ENCODE data around the gene ZBTB7C.

Gene ZBTB7C

DNA sequence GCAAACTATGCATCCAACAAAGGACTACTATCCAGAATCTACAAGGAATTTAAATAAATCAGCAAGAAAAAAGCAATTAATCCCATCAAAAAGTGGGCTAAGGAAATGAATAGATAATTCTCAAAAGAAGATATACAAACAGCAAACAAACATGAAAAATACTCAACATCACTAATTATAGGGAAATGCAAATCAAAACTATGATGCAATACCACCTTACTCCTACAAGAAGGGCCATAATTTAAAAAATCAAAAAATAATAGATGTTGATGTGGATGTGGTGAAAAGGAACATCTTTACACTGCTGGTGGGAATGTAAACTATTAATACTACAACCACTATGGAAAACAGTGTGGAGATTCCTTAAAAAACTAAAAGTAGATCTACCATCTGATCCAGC is 164.7 kb downstream of the ZBTB7C start:
- no peak for DNase-seq

DNA sequence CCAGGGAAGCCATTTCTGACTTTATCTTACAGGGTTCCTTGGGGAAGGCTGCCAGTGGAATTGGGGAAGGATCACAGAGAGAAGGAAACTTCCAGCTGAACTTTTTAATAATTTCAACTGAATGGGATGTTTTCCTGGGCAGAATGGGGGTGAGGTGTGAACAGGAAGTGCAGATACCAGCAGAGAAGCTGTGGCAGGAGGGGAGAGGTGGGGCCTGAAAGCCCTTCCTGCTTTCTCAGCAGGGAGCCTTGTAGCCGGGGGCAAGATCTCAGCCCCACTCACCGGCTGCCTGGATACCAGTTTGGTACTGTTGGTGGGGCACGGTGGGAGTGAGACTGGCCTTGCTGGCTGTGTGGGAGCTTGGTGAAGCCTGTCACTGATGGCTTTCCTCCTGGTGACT is 170.5 kb downstream of the ZBTB7C start:
- no peak for DNase-seq

DNA sequence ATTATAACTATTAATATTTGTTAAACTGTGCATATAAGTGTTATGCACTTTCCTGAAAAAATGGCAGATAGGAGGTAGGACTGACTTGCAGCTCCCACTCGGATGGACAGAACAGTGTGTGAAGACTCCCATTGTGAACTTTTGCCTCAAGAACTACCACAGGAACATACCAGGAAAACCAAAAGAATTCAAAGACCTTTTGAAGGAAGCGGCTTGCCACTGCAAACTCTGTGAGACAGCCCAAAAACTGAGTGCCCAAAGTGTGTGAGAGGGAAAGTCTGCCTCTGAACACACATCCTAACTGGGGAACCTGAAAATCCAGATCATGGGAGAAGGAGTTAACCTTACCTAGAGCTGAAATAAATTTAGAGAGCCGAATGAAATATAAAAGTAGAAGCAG is 171.0 kb downstream of the ZBTB7C start:
- DNase-seq = no peak

DNA sequence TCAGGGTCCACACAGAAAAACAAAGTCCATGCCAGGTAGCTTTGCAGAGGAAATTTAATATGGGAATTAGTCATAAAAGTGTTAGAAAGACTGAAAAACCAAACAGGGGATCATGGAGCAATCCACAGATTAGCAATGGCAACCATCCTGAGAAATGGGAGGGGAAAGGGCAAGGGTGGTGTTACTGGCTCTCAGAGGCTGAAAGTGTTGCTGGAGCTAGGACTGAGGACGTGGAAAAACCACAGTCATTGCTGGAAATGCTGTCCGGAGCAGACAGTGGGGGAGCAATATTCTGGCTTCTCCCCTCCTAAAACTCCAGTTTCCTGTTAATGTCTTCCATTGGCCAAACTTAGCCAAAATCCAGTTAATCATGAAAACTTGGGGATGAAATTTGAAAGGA is 172.4 kb downstream of the ZBTB7C start:
- no peak for DNase-seq

DNA sequence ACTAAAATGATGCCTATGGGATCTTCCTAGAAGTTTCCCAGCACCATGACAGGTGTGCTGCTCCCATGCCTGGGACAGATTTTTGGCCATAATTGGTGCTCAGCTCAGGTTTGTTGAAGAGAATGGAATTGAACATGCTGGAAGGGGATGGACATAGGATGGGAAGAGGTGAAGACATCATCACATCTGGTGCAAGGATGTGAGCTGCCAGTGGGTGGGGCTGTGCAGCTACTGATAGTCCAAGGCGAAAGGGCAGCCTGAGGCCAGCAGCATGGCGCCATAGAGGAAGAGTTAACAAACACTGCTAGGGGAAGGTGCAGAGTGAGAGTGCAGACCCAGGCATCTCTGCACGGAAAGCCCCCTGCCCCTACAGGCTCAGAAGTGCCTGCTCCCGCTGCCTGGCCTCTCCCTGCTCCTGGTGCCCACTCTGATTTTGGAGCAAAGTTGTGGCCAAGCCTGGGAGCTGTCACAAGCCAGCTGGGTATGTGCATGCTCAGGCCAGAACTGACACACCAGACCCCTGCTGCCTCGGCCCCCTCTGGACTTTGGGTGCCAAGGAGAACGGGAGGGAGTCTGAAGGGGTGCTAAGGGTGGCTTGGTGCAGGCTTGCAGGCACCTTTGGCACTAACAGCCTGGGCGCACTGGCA is 178.6 kb downstream of the ZBTB7C start:
- peak; percentile 24 for DNase-seq

DNA sequence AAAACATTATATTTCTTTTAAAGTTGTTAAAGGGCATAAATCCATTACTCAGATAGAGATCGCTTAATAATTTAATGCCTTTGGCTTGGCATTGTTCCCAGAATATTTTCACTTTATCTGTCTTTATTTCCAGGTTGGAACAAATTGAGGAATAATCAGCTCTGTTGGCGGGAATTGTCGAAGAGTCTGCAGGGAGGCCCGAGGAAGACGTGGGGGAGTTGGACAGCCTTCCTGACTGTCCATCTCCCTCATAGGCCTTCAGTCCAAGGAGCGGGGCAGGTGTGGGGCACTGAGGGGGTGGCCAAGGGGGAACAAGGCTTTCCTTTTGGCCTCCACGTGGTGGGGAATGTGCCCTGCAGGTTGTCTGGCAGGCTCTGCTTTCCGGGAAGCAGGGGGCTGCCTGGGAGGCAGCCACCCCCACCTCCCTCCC is 179.6 kb downstream of the ZBTB7C start:
- no peak for DNase-seq

DNA sequence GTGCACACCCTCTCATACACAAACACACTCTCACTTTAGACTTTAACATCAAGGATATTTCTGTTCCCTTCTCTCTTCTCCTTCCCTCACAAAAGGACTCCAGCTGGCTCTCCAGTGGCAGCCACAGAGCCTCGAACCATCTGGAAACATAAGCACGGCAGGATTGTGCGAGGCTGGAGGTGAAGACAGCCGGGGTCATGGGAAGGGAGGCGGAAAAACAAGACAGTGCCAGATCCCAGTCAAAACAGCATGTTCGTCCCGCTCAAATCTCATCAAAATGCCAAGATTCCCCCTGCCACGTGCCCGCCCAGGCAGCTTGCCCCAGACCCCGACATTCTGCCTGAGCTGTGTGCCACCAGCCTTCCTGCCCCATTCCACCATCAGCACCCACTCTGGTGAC is 180.3 kb downstream of the ZBTB7C start:
- DNase-seq = peak; percentile 19

DNA sequence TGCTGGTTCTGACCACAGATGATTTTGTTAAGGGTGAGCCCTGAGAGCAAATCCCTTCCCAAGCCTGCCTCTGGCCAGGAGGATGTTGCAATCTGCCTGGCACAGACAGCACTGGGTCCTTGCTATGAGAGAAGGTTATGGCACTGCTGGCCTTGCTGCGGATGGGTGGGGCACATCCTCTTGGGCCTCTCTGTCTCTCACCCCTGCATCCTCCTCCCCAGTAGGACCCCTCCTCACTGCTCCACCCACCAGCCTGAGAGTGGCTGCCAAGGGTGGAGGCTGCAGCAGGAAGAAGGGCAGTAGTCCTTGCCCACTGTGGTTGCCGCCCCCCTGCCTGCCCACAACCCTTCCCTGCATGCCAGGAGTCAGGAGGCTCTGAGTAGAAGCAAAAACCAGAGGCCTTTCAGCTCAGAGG is 180.9 kb downstream of the ZBTB7C start:
- DNase-seq = no peak

DNA sequence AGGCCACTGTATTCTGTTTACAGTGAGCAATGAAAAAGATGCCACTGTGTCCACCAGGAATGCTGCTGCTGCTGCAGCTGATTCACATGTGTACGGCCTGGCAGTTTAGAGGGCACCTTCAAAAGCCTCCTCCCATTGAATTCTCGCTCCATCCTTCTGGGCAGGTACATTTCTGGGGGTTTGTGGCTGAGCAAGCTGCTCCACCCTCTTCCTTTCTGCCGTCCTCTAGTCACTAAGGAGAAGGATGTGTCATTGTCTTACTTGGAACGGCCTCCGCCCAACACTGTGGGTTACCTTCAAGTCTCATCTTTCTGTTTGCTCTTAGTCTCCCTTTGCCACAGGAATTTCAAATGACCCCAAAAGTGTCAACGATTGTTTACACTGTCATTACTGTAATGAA is 182.0 kb downstream of the ZBTB7C start:
- DNase-seq = no peak

DNA sequence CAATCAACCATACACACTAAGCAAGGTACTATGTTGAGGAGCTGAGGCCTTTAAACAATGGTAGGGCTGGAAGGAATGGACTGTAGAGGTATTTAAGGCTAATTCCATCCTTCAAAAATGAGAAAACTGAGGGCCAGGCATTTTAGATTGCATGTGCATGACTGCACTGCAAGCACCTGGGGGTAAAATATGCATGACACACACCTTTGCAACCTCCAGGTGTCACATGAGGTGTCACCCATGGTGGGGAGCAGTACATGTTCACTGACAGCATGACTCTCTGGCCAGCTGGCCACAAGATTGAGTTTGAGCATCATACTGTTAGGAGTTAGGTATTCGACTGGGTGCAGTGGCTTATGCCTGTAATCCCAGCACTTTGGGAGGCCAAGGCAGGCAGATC is 182.8 kb downstream of the ZBTB7C start:
- no peak for DNase-seq

DNA sequence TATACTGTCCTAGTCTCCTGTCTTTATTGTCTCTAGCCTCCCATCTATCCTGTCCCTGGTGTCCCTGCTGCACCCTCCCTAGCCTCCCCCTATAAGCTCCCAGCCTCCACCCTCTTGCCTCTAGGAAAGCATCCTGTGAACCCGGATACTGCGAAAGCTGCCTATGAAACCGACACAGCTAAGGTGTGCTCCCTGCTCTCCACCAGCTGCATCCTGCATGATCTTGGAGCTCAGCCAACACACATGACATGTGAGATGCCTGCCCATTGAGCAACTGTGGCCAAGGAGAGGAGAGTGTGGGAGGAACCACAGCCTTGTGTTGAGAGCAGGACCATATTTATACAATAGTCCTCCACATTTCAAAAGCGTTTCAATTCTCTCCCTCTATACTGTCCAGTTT is 187.1 kb downstream of the ZBTB7C start:
- peak; percentile 42 for DNase-seq

DNA sequence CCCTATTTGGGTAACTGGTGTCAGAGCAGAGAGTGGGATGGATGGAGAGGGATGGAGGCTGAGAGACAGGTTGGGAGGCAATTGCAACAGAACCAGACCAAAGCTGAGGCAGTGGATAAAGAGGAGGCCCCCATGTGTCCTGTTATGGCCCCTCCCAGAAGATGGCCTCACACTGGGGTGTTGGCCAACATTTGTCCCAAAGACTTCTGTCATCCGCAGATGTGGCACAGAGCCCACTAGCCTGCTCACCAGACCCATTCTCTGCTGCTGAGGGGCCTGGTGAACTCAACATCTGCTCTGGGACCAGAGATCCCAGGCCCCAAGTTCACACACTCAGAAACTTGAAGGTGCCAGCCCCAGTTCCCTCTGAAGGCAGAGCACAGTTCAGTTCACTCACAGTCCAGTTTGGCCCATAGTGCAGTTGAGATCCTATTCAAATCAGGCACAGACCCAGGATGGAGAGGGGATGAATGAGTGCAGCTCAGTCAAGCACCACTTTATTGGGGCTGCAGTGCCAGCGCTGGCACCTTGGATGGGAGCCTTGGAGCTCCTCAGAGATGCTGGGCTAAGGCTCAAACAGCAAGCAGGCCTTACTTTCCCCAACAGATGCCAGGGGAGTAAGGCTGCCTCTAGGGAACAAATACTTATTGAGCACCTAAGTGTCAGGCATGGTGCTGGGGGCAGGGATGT is 189.2 kb downstream of the ZBTB7C start:
- no peak for DNase-seq

DNA sequence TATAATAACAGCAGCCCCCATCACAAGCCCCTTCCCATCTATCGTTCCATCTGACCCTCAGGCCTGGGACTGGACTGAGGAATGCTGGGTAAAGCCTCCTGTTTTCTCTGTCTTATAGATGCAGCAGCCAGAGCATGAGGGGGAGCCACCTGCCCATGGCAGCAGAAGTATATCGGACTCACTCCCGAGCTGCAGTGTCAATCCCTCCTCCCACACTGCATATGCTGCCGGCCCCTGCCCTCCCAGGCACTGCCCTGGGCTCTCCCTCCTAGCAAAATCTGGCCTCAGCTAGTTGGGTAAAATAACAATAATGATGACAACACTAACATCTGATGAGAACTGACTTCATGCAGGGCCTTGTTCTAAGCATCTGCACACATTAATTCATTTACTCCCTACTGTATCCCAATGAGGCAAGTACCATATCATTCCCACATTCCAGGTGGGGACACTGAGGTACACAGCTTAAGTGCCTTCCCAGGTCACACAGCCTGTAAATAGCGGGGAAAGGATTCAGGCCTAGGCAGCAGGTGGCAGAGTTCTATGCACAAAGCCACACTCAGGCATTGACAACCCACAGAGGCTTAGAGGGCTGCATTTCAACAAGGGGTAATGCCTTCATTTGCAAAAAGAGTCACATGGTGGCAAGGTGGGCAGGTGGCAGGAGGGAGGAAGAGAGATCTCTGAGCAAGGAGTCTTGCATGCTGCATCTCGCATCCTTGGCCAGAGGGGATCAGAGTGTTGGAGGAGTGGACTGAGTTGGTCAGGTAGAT is 190.0 kb downstream of the ZBTB7C start:
- DNase-seq = no peak

DNA sequence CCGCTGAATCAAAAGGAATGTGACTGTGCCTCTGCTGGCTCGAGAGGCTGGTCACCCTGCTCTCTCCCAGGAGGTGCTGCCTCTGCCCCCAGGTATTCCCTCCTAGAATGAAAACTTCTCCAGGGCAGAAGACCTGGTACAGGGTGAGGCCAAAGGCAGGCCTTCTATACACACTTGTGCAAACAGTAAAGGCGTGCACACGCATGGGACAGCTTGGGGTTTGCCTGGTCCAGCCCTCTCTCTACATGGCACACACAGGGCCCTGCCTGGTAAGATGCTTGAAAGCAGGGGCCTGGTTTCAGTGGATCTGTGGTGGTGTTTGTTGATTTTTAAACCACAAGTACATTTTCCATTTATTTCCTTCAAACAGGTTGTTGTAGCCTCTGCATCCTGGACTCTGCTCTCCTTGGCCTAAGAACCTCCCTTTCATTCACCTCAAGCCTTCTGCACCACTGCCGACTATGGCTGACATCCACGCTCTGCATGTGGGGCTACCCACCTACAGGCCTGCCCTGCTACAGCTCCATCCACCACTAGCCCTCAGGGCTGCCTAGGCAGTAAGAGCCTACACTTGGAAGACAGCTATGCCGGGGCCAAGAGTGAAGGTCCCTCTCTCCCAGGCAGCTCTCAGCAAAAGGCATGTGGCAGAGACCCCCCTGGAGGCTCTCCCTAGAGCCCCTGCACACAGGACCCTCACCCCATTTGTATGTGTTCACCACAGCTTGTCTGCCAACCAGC is 190.7 kb downstream of the ZBTB7C start:
- no peak for DNase-seq

DNA sequence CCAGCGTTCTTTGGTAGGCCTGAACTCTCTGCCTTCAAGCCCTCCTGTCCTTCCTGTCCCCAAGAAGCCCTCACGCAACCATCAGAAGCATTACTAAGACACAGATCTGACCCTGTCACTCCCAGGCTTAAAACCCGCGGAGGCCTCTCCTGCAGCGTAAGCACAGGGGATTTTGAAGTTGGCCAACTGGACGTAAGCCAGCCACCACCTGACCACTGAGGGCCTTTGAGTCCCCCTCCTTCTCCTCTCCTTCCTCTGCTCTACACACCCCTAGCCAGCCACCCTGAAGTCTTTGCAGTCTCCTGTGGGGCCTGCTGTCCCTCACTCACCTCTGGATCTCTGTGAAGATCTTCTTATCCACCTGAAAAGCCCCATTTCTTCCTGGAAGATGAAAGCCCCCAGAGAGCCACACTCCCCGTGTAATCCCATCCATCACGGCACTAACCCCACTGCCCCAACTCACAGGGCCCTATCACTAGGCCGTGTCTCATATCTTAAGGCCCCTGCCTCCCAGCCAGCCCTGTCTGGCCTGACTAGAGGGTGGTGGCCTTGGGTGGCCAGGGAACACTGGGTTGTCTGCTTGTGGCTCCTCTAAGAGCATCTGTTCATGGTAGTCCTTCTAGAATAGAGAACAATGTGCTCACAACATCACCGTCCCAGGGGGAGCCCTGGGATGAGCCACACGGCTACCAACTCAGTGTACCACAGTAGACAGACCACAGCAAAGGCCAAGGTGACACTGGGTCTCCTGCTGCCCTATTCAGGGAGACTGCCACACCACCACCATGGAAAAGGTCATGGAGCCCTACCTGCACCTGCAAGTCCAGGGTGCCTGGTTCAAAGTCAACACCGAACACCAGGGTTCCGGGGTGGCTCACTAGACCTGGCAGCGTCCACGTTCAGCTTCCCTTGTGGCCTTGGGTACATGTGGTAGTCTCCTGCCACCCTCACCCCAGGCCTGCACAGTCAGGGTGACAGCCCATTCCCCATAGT is 191.6 kb downstream of the ZBTB7C start:
- no peak for DNase-seq

DNA sequence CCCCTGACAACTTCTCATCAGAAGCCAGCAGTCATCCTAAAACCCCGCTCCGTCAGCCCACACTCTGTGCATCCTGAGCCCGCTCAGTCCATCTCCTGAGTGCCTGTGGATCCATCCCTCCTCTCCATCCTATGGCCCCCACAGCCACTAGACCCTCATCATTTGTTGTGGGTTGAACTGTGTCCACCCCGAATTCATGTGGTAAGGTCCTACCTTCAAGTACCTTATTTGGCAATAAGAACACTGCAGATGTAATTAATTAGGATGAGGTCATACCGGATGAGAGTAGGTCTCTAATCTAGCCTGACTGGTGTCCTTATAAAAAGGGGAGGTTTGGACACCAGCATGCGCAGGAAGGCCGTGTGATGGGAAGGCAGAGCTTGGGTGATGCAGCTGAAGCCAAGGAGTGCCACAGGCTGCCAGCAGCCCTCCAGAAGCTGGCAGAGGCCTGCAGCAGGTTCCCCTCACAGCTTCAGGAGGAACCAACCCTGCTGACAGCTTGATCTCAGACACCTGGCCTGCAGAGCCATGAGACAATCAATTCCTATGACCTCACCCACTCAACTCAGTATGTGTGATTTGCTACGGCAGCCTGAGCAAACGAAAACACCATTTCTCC is 192.4 kb downstream of the ZBTB7C start:
- no peak for DNase-seq

DNA sequence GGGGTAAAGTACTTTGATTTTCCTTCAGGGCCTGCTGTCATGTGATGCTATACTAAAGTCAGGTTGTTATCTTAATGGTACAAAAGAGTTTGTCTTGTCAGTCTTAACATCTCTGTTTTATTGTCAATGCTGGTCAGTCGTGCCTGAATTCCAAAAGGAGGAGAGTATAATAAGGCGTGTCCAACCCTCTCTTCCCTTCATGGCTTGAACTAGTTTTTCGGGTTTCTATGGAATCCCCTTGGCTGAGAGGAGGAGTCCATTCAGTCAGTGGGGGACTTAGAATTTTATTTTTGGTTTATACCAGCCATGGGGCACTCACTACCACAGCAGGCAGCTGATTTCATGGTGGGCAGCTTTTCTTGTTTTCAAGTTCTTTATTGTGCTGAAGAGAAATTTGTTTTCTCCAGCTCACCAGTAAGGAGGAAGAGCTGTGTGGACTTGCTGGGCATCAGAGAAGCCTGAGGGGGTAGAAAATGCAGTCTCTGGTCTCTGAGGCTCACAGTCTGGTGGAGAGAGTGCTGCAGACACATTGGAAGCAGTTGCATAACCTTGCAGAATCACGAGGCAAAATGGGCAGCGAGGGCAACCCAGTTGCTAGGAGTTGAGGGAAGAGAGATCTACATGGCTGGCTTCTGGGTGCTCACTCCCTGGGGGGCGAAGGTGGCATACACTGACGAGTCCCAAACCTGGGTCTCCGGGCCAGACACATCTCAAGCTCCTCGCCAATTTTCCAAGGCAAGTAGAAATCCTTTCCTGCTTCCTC is 193.1 kb downstream of the ZBTB7C start:
- no peak for DNase-seq

DNA sequence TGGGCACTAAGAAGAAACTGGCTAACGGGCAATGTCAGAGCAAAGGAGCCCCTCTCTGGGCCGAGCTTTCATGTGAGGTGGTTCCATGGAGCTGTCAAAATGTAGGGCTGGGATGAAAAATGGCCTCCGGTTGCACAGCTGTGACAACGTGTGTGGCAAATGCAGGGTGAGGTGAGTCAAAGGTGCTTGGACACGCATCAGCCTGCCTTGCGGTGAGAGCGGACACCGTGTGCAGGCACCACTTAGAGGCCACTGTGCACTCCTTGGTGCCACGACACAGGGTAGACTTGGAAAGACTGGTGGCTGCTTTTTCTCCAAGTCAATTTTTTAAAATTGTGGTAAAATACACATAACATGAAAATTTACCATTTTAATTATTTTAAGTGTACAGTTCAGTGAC is 195.4 kb downstream of the ZBTB7C start:
- DNase-seq = no peak

DNA sequence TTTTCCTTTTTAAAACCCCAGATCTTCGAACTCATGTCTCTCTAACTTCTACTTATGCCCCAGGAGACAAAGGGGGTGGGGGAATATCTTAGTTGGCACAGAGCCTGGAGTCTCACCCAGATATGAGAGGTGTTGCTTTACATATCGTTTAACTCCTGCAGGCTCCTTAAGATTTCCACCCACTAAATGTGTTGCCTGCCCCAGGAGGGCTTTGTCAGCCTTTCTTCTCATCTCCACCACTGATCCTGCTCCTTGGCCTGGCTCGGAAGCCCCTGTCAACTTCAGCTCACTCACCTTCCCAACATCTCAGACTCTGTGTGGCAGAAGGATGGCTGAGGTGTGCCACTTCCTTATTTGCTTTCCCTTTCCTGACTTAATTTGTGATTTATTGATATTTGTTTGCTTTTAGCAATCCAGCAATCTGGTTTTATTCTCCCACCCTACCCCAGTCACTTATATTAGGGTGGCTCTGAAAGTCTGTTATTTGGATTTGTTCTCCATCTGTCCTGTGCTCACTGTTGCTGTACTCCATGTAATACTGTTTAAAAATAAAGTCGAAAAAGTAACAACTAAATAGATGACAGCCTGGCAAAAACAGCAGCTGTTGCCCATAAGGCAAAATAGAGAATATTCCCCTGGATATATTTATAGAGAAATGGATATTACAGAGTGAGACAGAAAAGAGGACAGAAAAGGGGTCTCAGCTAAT is 200.6 kb downstream of the ZBTB7C start:
- DNase-seq = no peak

DNA sequence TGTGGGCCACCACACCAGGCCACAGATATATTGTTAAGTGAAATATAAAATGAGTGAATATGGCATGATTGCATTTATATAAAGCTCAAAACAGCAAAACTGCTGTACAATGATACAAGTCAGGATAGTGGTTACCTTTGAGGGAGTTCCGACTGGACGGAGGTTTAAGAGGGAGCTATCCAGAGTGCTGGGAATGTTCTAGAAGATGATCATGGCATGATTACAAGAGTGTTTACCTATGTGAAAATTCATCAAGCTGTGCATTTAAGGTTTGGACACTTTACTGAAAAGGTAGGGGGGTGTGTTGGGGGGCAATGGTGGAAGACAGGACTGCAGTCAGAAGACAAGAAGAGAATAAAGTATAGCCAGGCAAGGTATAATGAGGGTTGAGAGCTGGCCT is 201.4 kb downstream of the ZBTB7C start:
- DNase-seq = no peak

All from DMS 273 treated with DMSO at 0.1 percent for 48 hours (cell line).